Right lung (tissue), 5 donors: ENCODE data around the gene TRIM46. TPM values are rescaled to one million over a fixed set of nuclear protein-coding genes. Genes with fewer than 3 reads are reported as not detected.

Experiments
- DNase-seq, 2 donors: peaks; one replicate each; pipeline ENCODE4 v3.0.0-alpha.2; 2013
- polyA plus RNA-seq, 5 donors: library from polyadenylated mRNA; unstranded; fragments of 120-200 nt; gene quantifications; one replicate each; pipeline versions ENCODE4 v1.2.1 to v1.2.3, GENCODE V29; 2013; ENCODE audit warnings: inconsistent platforms in 1 of 5, low replicate concordance in 1 of 5; ENCODE audit not compliant: insufficient read length in 5 of 5, insufficient read depth in 1 of 5

TRIM46 gene
- polyA plus RNA-seq, 5 donors: 2.9 to 5.6 (median 4.3) TPM

GRCh38 chr1:155170101-155170785, 3.4 kb upstream of the TRIM46 start:
- DNase-seq: no peak

GRCh38 chr1:155170806-155171205, 2.8 kb upstream of the TRIM46 start:
- no peak for DNase-seq

GRCh38 chr1:155171836-155172731, 1.6 kb upstream of the TRIM46 start:
- DNase-seq: no peak

GRCh38 chr1:155172732-155173477, 744 bp upstream of the TRIM46 start, which contains the start of gene KRTCAP2:
Gene KRTCAP2 (minus strand): TSS chr1:155173304. CDS start chr1:155173224, 80 bp downstream.
- peak; percentile 90 to 93 for DNase-seq

GRCh38 chr1:155174324-155175280, 953 bp downstream of the TRIM46 start:
- no peak for DNase-seq

- no peak for DNase-seq
Measured at GRCh38 chr1:155175281-155175926, 1.8 kb downstream of the TRIM46 start.

GRCh38 chr1:155175927-155176371, 2.3 kb downstream of the TRIM46 start:
- no peak for DNase-seq

GRCh38 chr1:155176544-155177071, 3.0 kb downstream of the TRIM46 start:
- DNase-seq: peak in 1 of 2 donors; percentile 71

GRCh38 chr1:155177192-155177917, 3.7 kb downstream of the TRIM46 start:
- no peak for DNase-seq

- DNase-seq: no peak
Measured at GRCh38 chr1:155177918-155178281, 4.3 kb downstream of the TRIM46 start.

GRCh38 chr1:155178441-155179111, 4.9 kb downstream of the TRIM46 start:
- no peak for DNase-seq

- no peak for DNase-seq
Measured at GRCh38 chr1:155179112-155180031, 5.7 kb downstream of the TRIM46 start.

- DNase-seq: no peak
Measured at GRCh38 chr1:155181371-155182051, 7.9 kb downstream of the TRIM46 start.

GRCh38 chr1:155182052-155182550, 8.5 kb downstream of the TRIM46 start:
- DNase-seq: no peak

- DNase-seq: no peak
Measured at GRCh38 chr1:155183775-155184221, 10.1 kb downstream of the TRIM46 start.

- no peak for DNase-seq
Measured at GRCh38 chr1:155184351-155184811, 10.7 kb downstream of the TRIM46 start.
